NCI-H2107 (cell line): ENCODE measurements around the gene NINJ2.

Experiments used
- DNase-seq: peaks from one replicate; lab custom pipeline; 2025; lab: John Stamatoyannopoulos, UW

NINJ2 gene

DNA sequence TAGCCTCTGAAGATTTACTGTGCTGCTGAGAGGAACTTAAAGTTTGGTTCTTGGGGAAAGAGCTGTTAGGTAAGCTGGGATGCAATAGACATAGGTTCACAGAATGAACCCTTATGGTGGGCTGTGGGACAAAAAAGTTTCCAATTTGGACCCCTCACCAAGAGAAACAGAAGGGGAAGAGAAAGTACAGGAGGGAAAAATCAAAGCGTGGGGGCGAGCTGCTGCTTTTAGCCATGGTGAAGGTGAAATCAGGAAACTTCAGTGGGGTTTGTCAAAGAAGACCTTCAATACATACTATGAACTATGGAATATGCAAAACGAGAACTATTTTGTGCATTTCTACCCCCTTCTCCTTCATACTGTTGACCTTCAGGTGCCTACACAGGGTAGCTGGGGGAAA, 10.6 kb upstream of the NINJ2 start:
- no peak for DNase-seq

DNA sequence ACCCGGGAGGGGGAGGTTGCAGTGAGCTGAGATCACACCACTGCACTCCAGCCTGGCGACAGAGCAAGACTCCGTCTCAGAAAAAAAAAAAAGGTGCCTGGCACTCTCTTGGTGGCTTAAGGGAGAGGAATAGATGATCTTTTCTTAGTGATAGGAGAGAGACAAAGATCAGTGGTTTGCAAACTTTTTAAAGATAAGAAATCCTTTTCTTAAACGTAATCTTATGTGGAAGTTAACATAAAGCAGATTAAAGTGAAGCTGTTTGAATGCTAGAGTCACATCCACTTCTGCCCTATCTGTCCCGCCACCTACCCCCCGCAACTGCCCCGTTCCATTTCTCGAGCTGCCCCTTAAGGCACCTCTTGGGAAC, 6.3 kb upstream of the NINJ2 start:
- no peak for DNase-seq

DNA sequence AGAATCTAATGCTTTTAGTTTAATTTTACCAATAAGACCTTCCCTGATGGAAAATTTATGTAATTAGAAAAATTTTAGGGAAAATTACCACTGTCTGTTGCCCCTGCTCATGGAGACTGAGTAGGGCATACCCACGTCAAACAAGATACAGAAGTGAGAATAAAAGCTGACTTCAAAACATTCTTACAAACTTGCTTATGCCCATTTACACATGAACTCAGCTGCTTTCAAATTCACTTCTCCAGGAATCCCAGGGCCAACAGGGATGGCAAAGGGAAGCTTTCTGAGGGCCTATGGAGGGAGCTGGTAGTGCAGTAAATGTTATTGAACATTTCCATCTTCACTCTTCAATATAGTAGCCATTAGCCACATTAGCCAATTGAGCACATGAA, 4.8 kb upstream of the NINJ2 start:
- DNase-seq, result no peak

DNA sequence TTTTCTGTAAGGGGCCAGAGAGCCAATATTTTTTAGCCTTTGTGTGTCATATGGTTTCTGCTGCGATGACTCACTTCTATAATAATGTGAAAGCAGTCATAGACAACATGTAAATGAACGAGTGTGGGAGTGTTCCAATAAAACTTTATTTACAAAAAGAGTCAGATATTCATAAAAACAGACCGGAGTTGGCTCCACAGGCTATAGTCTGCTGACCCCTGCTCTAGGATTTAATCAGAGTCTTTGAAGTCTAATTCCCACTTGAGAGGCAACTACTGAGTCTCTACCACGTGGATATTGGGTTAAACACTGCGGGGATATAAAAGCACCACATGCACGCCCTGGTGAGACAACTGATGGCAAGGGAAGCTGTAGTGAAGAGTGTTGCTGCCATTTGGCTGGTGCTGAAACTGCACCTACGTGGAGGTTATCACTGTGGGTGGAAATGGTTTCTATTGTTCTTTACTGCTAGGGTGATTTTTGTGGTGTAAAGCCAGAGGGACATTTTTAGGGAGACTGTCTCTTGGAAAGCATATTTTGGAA, 3.6 kb upstream of the NINJ2 start:
- DNase-seq, result no peak

DNA sequence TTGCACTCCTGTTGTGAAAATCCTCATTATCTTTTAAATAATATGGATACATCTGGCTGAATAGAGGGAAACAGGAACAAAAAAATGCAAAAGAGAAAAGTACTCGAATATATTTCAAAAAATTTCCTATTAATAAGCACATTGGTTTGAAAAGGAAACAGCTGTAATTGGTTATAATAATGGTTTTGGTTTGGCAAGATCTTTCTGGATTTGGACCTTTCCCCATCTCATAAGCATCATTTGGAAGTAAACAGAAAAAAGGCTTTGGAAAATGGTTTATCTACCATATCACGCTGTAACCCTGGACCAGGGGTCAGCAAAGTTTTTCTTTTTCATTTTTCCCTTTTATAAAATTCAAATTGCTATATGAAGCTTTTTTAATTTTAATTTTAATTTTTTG, 2.8 kb upstream of the NINJ2 start:
- DNase-seq, result no peak

DNA sequence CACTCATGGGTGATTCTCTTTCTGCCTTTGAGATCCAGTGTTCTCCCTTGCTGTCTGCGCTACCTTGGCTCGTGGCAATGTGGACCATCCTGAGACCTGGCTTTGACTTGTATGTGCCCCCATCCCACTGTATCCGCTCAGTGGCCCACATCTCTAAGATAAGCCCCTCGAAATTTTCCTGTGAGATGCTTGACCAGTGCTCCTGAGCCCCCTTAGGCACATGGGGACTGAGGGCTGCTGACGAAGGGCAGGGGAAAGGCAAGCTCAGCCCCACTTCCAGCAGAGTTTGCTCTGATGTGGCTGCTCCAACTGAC, 1.5 kb upstream of the NINJ2 start:
- no peak for DNase-seq

GRCh38 chr12:664075-664778, 982 bp upstream of the NINJ2 start:
- no peak for DNase-seq

GRCh38 chr12:662566-663292, 516 bp downstream of the NINJ2 start:
- DNase-seq, result no peak

GRCh38 chr12:661720-662486, 1.3 kb downstream of the NINJ2 start:
- no peak for DNase-seq

- DNase-seq, result no peak
Measured at GRCh38 chr12:659090-659683, 4.1 kb downstream of the NINJ2 start.

DNA sequence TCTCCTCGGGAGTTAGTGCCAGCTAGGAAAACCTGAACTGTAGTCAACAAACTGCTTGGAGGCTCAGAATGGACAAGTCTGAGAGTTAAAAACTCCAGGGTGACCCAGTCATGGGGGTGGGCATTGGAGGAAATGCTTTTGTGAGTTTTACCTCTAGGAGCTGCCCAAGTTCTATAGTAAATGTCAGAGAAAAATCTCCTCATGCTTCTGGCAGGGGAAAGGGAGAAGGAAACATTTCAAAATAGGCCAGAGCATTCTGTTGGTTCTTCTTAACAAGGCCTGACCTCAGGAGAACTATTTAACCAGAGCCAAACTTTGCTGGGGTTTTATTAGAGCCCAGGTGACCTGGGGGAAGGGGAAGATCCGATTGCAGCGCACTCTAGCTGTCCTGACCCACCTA, 12.3 kb downstream of the NINJ2 start:
- no peak for DNase-seq

DNA sequence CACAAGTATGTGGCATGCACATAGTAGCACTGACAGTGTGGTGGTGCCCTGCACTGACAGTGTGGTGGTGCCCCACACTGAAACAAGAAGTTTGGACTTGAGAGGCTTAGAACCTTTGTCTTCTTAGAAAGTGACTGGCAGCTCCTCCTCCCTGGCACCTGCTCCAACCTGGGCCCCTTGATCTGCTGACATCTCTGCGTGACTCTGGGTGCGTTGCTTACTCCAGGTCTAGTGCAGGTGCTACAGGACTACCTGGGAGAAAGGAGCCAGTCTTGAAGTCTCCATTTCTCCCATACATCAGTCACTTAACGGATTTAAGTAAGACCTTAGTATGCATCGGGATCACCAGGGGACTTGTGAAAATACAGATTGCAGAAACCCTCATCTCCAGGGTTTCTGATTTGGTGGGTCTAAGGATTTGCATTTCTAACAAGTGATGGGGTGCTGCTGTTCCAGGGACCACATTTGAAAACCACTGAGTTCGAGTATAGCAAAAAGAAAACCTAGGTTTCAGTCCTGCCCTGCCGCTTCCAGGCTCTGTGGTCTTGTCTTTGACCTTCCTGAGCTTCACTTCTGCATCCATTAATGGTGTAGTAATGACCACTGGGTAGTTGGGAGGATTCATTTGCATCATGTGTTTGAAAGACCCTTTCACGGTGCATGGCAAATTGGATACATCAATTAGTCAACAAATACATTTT, 15.7 kb downstream of the NINJ2 start:
- DNase-seq, result no peak

DNA sequence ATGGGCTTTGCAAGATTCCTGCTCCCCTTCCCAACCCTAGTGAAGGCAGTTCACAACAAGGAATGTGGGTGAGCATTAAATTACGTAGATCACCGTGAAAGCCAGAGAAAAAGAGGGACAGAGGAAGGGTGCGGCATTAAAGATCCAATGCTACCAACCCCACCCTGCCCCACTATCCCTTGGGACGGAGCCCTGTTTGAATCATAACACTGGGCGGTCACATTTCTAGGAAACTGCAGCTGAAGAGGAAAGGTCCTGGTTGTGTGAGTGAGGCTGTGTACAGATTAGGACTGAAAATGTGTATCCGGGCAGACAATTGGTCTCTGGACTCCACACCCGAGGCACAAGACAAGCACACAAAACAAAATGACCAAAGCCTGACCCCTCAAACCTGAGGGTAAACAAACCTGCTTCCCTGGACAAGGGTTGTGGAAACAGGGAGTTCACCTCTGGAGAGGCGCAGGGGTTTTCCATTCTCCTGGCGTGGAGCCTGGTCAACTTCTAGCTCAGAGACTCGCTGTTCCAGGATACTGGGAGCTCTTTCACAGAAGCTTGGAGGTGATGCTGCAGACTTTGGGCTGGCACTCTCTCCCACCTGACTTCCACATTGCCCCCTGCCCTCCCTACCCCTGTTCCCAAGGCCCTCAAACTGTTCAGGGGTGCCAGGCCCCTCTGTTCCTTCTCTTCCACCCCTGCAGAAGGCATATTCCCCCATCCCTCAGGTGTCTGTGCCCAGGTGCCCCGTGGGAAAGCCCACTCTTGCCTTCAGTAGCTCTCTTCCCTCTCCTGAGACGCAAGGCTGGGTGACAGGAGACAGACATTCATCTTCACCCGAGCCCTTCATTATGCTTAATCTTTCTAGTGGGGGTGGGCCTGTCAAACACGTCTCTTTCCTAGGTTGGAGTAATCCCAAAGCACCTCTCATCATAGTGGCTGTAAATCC, 16.5 kb downstream of the NINJ2 start:
- no peak for DNase-seq

- DNase-seq, result no peak
Measured at GRCh38 chr12:645563-646071, 17.6 kb downstream of the NINJ2 start.

GRCh38 chr12:644818-645552, 18.3 kb downstream of the NINJ2 start:
- DNase-seq, result no peak

- DNase-seq, result no peak
Measured at GRCh38 chr12:644303-644639, 19.0 kb downstream of the NINJ2 start.

DNA sequence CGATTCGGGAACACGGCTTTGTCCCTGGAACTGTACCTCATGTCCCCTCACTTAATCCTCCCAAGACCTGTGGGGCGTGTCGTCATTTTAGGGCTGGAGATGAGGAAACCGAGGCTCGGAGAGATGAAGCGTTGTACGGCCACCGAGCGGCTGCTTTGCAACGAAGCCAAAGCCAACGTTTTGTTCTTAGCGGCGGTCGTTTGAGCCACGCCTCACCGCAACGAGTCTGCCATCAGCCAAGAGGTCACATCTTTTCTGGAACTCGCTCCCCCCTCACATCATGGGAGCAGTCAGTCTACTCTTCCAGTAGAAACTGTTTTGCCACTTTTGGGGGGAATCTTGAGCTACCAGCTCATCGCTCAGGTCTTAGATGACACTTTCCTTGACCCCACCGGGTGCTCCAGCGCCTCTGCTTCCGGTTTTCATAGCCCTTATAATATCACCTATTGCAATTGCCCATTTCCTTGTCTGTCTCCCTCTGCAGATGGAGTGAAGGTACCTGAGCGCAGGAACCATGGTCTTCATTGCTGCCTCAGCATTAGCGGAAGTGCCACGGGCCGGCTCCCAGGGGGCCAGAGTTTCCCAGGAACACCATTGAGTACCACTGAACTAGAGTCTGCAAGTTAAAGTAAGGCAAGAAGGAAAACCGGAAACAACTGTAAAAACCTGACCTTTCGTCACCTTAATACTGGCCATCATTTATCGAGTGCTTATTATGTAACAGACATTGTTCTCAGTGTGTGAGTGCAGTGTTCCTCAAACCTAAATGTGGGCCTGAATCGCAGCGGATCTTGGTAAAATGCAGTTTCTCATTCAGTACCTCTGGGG, 19.6 kb downstream of the NINJ2 start:
- DNase-seq, result no peak

- DNase-seq, result no peak
Measured at GRCh38 chr12:642633-643474, 20.4 kb downstream of the NINJ2 start.
